GM12873 (cell line): ENCODE data around the gene BOD1L1.

Source experiments
- CTCF ChIP-seq: IDR thresholded peaks from 2 replicates; pipeline ENCODE4 v1.5.1; 2012; ENCODE audit warnings: low read depth, mild to moderate bottlenecking, moderate library complexity, low read length, control low read depth; ENCODE audit not compliant: insufficient read depth; ENCODE audit errors: missing control alignments

Gene BOD1L1

GRCh38 chr4:13525606-13526281 lies 101.8 kb downstream of the BOD1L1 start:
- TF ChIP-seq CTCF, result no peak

- no peak for TF ChIP-seq CTCF
These were observed 102.9 kb downstream of the BOD1L1 start for GRCh38 chr4:13524504-13525243.

- no peak for TF ChIP-seq CTCF
These were observed 103.7 kb downstream of the BOD1L1 start for GRCh38 chr4:13523591-13524503.

GRCh38 chr4:13523105-13523477 lies 104.4 kb downstream of the BOD1L1 start:
- TF ChIP-seq CTCF, result no peak

- no peak for TF ChIP-seq CTCF
These were observed 105.0 kb downstream of the BOD1L1 start for GRCh38 chr4:13522282-13523104.

- TF ChIP-seq CTCF, result no peak
These were observed 106.5 kb downstream of the BOD1L1 start for GRCh38 chr4:13521047-13521446.
